NCI-H2081 (cell line): ENCODE results near the gene GCAT.

Source experiments
- DNase-seq, 2 experiments: peaks; one replicate each; lab custom pipeline; 2025; lab: John Stamatoyannopoulos, UW

Gene GCAT

GRCh38 chr22:37809672-37810333 lies 2.1 kb downstream of the GCAT start:
- no peak for DNase-seq

- no peak for DNase-seq
These were observed 4.1 kb downstream of the GCAT start for GRCh38 chr22:37811867-37812266.

GRCh38 chr22:37812869-37813678 lies 5.3 kb downstream of the GCAT start:
- DNase-seq: no peak

GRCh38 chr22:37815593-37815992 lies 7.9 kb downstream of the GCAT start:
- DNase-seq: no peak

GRCh38 chr22:37816543-37817180 lies 8.9 kb downstream of the GCAT start:
- DNase-seq: no peak

GRCh38 chr22:37817705-37818408 lies 10.1 kb downstream of the GCAT start:
- DNase-seq: peak; percentile 45 to 56

- DNase-seq: no peak
These were observed 10.8 kb downstream of the GCAT start for GRCh38 chr22:37818409-37819104.

GRCh38 chr22:37819105-37819433 lies 11.3 kb downstream of the GCAT start:
- DNase-seq: no peak

GRCh38 chr22:37820350-37820749 lies 12.6 kb downstream of the GCAT start:
- no peak for DNase-seq

GRCh38 chr22:37822079-37822833 lies 14.5 kb downstream of the GCAT start:
- DNase-seq: no peak

- no peak for DNase-seq
These were observed 15.6 kb downstream of the GCAT start, which contains the start of gene GALR3 for GRCh38 chr22:37823134-37823985. TSS of gene GALR3 (plus strand) at chr22:37823382. CDS start at chr22:37823407, 25 bp downstream.

GRCh38 chr22:37824674-37825641 lies 17.2 kb downstream of the GCAT start:
- no peak for DNase-seq

- DNase-seq: no peak
These were observed 19.3 kb downstream of the GCAT start for GRCh38 chr22:37827056-37827455.

- DNase-seq: no peak
These were observed 22.5 kb downstream of the GCAT start for GRCh38 chr22:37830093-37830842.

GRCh38 chr22:37831472-37831871 lies 23.7 kb downstream of the GCAT start:
- DNase-seq: no peak

- DNase-seq: no peak
These were observed 24.5 kb downstream of the GCAT start for GRCh38 chr22:37832022-37832857.
